Measurements from ENCODE around the gene DCC. TPM values are rescaled to one million over a fixed set of nuclear protein-coding genes. Genes with fewer than 3 reads are reported as not detected.

Gene DCC
- total RNA-seq, 1 experiment from 2014 or later, result not detected

- Histone ChIP-seq H3K4me1 (replicated peaks; ENCODE audit: insufficient read depth) (no peaks in the 10 kb centered on the region; the same call in 1 of the 2 replicates), H2AFZ (no peak overlapping the region), H3K4me2 (no peak overlapping the region), H3K27ac (no peak overlapping the region), H3K4me3 (no peak overlapping the region), H4K20me1 (ENCODE audit: insufficient read depth) (no peaks in the 10 kb centered on the region), H3K79me2 (ENCODE audit: low read depth) (no peaks in the 10 kb centered on the region), H3F3A (ENCODE audit: insufficient read depth, low read depth) (peaks cover 8% of the 10 kb centered on the region; the same call in 1 of the 2 replicates), H3K9me2 (ENCODE audit: insufficient read depth) (no peaks in the 10 kb centered on the region), H3K9me3 (ENCODE audit: insufficient read depth, low read depth) (no peaks in the 10 kb centered on the region), H3K27me3 (ENCODE audit: insufficient read depth, low read depth) (no peaks in the 10 kb centered on the region), H3K36me3 (ENCODE audit: low read depth) (no peaks in the 10 kb centered on the region)
- no peak for TF ChIP-seq EZH2 (IDR thresholded peaks at IDR 0.05; ENCODE audit: low read depth)
- TF ChIP-seq, protein P1, sequence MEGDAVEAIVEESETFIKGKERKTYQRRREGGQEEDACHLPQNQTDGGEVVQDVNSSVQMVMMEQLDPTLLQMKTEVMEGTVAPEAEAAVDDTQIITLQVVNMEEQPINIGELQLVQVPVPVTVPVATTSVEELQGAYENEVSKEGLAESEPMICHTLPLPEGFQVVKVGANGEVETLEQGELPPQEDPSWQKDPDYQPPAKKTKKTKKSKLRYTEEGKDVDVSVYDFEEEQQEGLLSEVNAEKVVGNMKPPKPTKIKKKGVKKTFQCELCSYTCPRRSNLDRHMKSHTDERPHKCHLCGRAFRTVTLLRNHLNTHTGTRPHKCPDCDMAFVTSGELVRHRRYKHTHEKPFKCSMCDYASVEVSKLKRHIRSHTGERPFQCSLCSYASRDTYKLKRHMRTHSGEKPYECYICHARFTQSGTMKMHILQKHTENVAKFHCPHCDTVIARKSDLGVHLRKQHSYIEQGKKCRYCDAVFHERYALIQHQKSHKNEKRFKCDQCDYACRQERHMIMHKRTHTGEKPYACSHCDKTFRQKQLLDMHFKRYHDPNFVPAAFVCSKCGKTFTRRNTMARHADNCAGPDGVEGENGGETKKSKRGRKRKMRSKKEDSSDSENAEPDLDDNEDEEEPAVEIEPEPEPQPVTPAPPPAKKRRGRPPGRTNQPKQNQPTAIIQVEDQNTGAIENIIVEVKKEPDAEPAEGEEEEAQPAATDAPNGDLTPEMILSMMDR (conservative IDR thresholded peaks at IDR 0.05), result no peak
- no TSS peak for BruUV-seq (replicated peaks)
- ChIA-PET CTCF (no interaction called here), POLR2A (ENCODE audit: unreplicated experiment) (no interaction called here)
- DNase-seq, result no peak
- intact Hi-C loops (cut with micrococcal nuclease; ENCODE audit: unreplicated experiment), result no loop called here
These were observed 28.7 kb upstream of the DCC start for GRCh38 chr18:52311331-52311730.

DNA sequence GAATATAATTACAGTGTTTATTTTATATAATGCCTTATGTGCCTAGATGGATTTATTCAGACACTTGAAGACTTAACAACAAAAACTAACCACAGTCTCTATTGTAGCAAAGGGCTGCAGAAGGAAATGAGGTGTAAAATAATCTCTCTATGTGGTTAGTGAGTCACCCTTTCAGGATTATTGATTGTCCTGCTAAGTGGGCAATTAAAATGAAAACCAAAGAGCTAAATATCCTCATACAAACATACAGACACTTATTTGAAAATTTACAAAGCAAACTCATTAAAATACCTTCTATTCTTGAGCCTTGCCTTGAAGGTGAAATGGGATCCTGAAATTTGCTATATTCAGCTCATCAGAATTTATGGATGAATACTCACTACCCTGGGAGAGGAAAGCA is 27.7 kb upstream of the DCC start:
- Histone ChIP-seq H2AFZ (no peak overlapping the region), H3F3A (ENCODE audit: insufficient read depth, low read depth) (peaks cover 8% of the 10 kb centered on the region; the same call in 1 of the 2 replicates), H3K9me3 (ENCODE audit: insufficient read depth, low read depth) (no peaks in the 10 kb centered on the region), H3K36me3 (ENCODE audit: low read depth) (no peaks in the 10 kb centered on the region), H3K4me3 (no peak overlapping the region), H3K27me3 (ENCODE audit: insufficient read depth, low read depth) (no peaks in the 10 kb centered on the region), H3K4me2 (no peak overlapping the region), H3K4me1 (replicated peaks; ENCODE audit: insufficient read depth) (no peaks in the 10 kb centered on the region; the same call in 1 of the 2 replicates), H3K79me2 (ENCODE audit: low read depth) (no peaks in the 10 kb centered on the region), H4K20me1 (ENCODE audit: insufficient read depth) (no peaks in the 10 kb centered on the region), H3K27ac (no peak overlapping the region), H3K9me2 (ENCODE audit: insufficient read depth) (no peaks in the 10 kb centered on the region)
- intact Hi-C loops (cut with micrococcal nuclease; ENCODE audit: unreplicated experiment), result no loop called here
- ChIA-PET POLR2A (ENCODE audit: unreplicated experiment) (no interaction called here), CTCF (no interaction called here)
- TF ChIP-seq, protein P1 (conservative IDR thresholded peaks at IDR 0.05), result no peak
- no peak for TF ChIP-seq EZH2 (IDR thresholded peaks at IDR 0.05; ENCODE audit: low read depth)
- no TSS peak for BruUV-seq (replicated peaks)
- peak in 1 of 2 experiments; percentile 41 for DNase-seq

GRCh38 chr18:52313213-52313612 is 26.8 kb upstream of the DCC start:
- Histone ChIP-seq H3K79me2 (ENCODE audit: low read depth) (no peaks in the 10 kb centered on the region), H3K36me3 (ENCODE audit: low read depth) (no peaks in the 10 kb centered on the region), H3K4me1 (replicated peaks; ENCODE audit: insufficient read depth) (no peaks in the 10 kb centered on the region; the same call in 1 of the 2 replicates), H3K4me2 (no peak overlapping the region), H3K9me2 (ENCODE audit: insufficient read depth) (no peaks in the 10 kb centered on the region), H3K27ac (no peak overlapping the region), H3K9me3 (ENCODE audit: insufficient read depth, low read depth) (no peaks in the 10 kb centered on the region), H2AFZ (no peak overlapping the region), H3K27me3 (ENCODE audit: insufficient read depth, low read depth) (no peaks in the 10 kb centered on the region), H4K20me1 (ENCODE audit: insufficient read depth) (no peaks in the 10 kb centered on the region), H3F3A (ENCODE audit: insufficient read depth, low read depth) (peaks cover 8% of the 10 kb centered on the region; the same call in 1 of the 2 replicates), H3K4me3 (no peak overlapping the region)
- no TSS peak for BruUV-seq (replicated peaks)
- intact Hi-C loops (cut with micrococcal nuclease; ENCODE audit: unreplicated experiment), result no loop called here
- TF ChIP-seq, protein P1 (conservative IDR thresholded peaks at IDR 0.05), result no peak
- TF ChIP-seq EZH2 (IDR thresholded peaks at IDR 0.05; ENCODE audit: low read depth), result no peak
- CTCF ChIA-PET, result no interaction called here
- peak in 1 of 2 experiments; percentile 54 for DNase-seq
- POLR2A ChIA-PET (ENCODE audit: unreplicated experiment), result no interaction called here

Measured in PC-9 (cell line).